ENCODE data around the gene SCIN. TPM values are rescaled to one million over a fixed set of nuclear protein-coding genes. Genes with fewer than 3 reads are reported as not detected.

SCIN gene
- total and polyA plus RNA-seq, 2 experiments from 2014 or later = 0.02 to 0.66 TPM

GRCh38 chr7:12581897-12582296 is 11.4 kb downstream of the SCIN start:
- Histone ChIP-seq H3K4me1 (ENCODE audit: low read depth) (peaks cover 10% of the 10 kb centered on the region), H3K4me3 (no peak overlapping the region), H3K9me3 (ENCODE audit: low read depth) (no peaks in the 10 kb centered on the region), H3K27me3 (no peaks in the 10 kb centered on the region), H3K36me3 (no peaks in the 10 kb centered on the region), H3K27ac (no peak overlapping the region)
- no peak for DNase-seq (ENCODE audit: low read depth in 1 of 2, low spot score in 1 of 2)
- no peak for TF ChIP-seq CTCF (IDR thresholded peaks at IDR 0.05; ENCODE audit: low read depth, low read length)

DNA sequence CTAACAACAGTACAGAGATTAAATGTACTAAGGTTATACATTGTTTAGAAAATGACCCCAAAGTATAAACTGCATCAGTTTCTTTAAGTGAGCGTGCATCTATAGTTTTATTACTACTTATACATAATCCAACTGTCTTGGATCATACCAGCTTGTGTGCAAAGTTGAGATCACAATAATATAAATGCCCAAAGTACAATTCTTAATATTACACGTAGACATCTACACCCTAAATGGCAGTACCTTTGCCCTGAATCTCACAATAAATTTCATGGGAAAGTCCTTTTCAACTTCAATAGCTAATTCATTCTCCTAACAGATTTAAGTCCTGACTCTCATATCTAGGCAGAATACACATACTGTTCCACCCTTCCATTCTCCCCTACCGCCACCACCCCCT is 11.8 kb downstream of the SCIN start:
- TF ChIP-seq CTCF (IDR thresholded peaks at IDR 0.05; ENCODE audit: low read depth, low read length) = no peak
- no peak for DNase-seq (ENCODE audit: low read depth in 1 of 2, low spot score in 1 of 2)
- H3K36me3 ChIP-seq = no peaks in the 10 kb centered on the region
- no peaks in the 10 kb centered on the region for H3K27me3 ChIP-seq
- peaks cover 10% of the 10 kb centered on the region for H3K4me1 ChIP-seq (ENCODE audit: low read depth)
- H3K9me3 ChIP-seq (ENCODE audit: low read depth) = no peaks in the 10 kb centered on the region
- H3K27ac ChIP-seq = no peak overlapping the region
- H3K4me3 ChIP-seq = no peak overlapping the region

DNA sequence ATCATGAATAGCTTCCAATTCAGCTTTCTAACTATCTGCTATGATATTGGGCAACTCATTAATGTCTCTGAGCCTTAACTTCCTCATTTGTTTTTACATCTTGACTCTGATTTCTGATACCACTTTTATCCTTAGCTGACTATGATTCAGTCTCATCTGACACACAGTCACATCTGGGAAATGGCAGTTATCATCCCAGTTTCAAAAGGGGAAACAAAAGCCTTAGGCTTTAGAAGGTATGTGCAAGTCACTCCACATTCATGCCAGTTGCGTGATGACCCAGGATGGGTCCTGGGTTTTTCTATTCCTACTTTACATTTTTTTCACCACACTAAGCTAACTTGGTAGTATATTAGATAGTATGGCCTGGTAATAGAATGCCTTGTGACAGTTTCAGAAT is 12.7 kb downstream of the SCIN start:
- TF ChIP-seq CTCF (IDR thresholded peaks at IDR 0.05; ENCODE audit: low read depth, low read length) = no peak
- Histone ChIP-seq H3K9me3 (ENCODE audit: low read depth) (no peaks in the 10 kb centered on the region), H3K36me3 (no peaks in the 10 kb centered on the region), H3K4me3 (no peak overlapping the region), H3K4me1 (ENCODE audit: low read depth) (peaks cover 10% of the 10 kb centered on the region), H3K27ac (no peak overlapping the region), H3K27me3 (no peaks in the 10 kb centered on the region)
- DNase-seq (ENCODE audit: low read depth in 1 of 2, low spot score in 1 of 2) = no peak

DNA sequence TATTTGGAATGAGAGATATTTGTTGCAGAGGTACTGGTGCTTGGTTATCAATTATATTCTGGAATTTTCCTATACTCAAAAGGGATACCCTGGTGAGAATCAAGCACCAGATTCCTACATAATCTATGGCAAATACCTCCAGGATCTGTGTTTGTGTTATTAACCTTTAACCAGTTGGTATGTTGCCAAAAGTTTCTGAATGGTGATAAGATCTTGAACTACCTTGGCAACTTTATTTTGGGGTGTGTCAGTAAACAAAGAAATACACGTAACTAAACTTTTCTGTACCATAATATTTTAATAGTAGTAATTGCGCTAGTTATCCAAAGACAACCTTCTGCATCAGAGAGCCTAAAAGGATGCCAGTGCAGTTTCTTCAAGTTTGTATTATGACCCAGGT is 13.4 kb downstream of the SCIN start:
- DNase-seq (ENCODE audit: low read depth in 1 of 2, low spot score in 1 of 2) = no peak
- no peak for TF ChIP-seq CTCF (IDR thresholded peaks at IDR 0.05; ENCODE audit: low read depth, low read length)
- no peak overlapping the region for H3K4me3 ChIP-seq
- H3K9me3 ChIP-seq (ENCODE audit: low read depth) = no peaks in the 10 kb centered on the region
- H3K27ac ChIP-seq = no peak overlapping the region
- H3K4me1 ChIP-seq (ENCODE audit: low read depth) = peaks cover 10% of the 10 kb centered on the region
- no peaks in the 10 kb centered on the region for H3K27me3 ChIP-seq
- no peaks in the 10 kb centered on the region for H3K36me3 ChIP-seq

DNA sequence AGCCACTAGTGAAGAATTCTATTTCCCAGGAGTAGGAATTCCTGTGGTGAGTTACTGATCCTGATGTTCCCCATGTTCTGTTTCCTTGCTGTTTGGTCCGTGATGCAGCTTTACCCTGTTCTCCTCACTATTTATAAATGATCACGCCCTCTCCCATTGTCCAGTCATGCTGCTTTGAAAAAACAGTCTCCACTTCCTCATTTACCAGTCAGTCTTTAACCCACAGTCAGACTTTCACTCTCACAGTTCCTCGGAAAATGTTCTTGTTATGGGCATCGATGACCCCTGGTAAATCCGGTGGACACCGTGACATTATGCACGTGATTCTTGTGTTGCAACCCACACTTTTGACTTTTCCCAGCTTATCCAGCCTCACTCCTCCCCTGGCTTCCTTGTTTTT is 14.4 kb downstream of the SCIN start:
- no peaks in the 10 kb centered on the region for H3K36me3 ChIP-seq
- peaks cover 10% of the 10 kb centered on the region for H3K4me1 ChIP-seq (ENCODE audit: low read depth)
- DNase-seq (ENCODE audit: low read depth in 1 of 2, low spot score in 1 of 2) = no peak
- no peak overlapping the region for H3K4me3 ChIP-seq
- H3K9me3 ChIP-seq (ENCODE audit: low read depth) = no peaks in the 10 kb centered on the region
- TF ChIP-seq CTCF (IDR thresholded peaks at IDR 0.05; ENCODE audit: low read depth, low read length) = no peak
- no peaks in the 10 kb centered on the region for H3K27me3 ChIP-seq
- H3K27ac ChIP-seq = no peak overlapping the region

GRCh38 chr7:12586271-12586670 is 15.8 kb downstream of the SCIN start:
- Histone ChIP-seq H3K4me3 (no peak overlapping the region), H3K27ac (no peak overlapping the region), H3K4me1 (ENCODE audit: low read depth) (peaks cover 4% of the 10 kb centered on the region), H3K36me3 (no peaks in the 10 kb centered on the region), H3K9me3 (ENCODE audit: low read depth) (no peaks in the 10 kb centered on the region), H3K27me3 (no peaks in the 10 kb centered on the region)
- no peak for TF ChIP-seq CTCF (IDR thresholded peaks at IDR 0.05; ENCODE audit: low read depth, low read length)
- no peak for DNase-seq (ENCODE audit: low read depth in 1 of 2, low spot score in 1 of 2)

Measured in cardiac muscle cell (in vitro differentiated cells and primary cell).